NCI-H1105 (cell line): ENCODE results near the gene EEF1A2.
A peak's percentile ranks its signal among the peaks of the same experiment; 100 is the strongest.

Experiments used
- DNase-seq: peaks from one replicate; lab custom pipeline; 2025; lab: John Stamatoyannopoulos, UW

The EEF1A2 gene

DNA sequence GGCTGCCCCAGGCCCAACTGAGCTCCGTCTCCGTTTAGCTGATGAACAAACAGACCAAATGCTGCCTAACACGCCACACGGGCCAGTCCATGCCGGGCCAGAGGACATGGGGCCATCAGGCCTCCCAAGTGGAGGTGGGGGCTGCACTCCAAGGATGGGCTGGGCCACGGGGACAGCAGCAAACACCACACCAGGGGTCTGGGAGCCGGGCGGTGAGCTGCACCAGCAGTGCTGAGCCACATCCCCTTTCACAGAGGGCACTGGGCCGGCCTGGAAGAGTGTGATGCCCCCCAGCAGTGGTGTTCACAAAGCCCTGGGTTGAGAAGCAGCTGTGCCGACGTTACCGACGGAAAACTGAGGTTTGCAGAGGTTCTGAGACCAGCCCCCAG lies 29.2 kb downstream of the EEF1A2 start:
- no peak for DNase-seq

DNA sequence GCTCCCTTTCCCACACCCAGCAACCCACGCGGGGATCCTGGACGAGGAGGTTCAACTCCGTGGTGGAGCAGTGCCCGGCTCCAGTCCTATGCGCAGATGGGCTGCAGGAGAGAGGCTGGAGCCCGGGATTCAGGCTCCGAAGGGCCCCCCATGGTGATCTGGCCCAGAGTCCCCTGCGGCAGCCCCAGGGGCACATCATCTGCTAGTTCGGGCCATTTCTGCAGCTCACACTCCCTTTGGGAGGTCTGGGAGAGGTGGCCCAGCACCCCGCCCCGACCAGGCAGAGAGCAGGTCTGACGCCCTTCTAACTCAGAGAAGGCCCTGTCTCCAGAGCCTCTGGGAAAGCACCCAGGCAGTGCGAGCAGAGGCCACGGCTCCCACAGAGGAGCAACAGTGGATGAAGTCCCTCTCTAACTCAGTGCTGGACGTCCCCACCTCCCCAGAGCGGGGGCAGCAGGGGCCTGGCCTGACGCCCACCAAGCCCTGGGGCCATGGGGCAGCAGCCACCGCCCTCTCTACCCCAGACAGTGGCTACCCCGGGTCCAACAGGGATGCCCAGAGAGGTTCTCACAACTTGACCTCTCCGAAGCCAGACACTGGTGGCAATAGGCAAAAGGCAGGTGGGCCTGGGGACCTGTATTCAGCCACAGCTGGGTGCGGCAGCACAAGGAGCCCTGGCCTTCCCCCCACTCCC lies 29.7 kb downstream of the EEF1A2 start:
- DNase-seq: no peak

DNA sequence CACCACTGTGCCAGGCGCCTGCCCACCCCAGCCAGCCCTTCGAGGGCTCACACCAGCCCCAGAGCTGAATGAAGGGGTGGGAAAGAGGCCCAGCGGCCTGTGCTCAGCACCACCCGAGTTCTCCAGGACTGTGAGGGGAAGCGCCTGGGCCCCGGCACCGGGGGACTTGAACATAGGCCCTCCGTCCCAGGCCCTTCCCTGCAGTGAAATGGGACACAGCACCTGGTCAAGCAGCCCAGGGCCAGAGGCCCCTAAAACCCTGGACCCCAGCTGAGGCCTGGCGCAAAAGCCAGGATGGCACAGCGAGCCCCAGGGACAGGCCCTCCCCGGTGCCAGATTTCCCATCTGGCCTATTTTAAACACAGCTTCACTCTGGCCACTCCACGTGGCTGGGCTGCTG lies 30.5 kb downstream of the EEF1A2 start:
- DNase-seq: no peak

DNA sequence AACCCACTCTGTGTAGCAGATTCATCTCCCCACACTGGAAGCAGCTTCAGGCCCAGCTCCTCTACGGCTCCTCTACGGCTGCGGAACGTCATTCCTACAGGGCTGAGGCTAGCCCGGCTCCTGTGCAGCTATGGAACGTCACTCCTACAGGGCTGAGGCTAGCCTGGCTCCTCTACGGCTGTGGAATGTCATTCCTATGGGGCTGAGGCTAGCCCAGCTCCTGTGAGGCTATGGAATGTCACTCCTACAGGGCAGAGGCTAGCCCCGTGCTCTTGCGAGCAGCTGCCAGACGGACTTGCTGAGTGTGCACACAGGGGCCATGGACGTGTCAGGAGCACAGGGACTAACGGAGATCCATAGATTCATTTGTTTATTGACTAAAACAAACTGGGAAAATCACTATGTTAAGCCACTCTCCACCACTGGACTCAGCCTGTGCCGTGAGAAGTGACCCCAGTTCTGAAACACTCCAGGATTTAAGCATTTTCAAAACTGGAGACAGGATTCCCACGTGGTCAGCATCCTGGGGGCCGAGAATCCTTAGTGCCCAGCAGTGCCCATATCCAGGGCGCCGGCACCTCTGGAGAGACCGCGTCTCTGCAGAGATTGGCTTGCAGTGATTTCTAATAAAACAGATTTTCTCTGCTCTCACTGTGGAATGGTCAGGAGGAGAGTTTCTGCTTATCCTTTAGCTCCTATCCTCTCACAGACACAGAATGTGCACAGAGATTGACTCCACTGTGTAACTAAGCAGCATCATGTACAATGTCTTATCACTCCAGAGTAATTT lies 31.4 kb downstream of the EEF1A2 start:
- DNase-seq: no peak

DNA sequence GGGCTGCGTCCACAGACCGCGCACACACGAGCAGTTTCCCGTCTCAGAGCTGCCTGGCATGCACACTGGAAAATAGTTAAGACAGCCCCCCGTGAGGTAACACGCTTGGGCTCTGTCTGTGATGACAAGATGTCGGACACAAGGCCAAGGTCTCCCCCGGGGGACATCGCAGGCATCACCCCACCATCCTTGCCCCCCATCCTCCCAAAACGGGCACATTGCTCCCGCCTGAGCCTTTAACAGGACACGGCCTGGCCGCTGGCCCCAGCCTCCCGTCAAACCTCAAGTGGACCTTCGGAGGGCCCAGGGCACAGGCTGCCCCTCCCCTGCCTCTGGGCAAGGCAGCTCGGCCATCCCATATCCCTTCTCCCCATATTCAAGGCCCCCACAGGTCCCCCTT lies 32.0 kb downstream of the EEF1A2 start:
- no peak for DNase-seq

DNA sequence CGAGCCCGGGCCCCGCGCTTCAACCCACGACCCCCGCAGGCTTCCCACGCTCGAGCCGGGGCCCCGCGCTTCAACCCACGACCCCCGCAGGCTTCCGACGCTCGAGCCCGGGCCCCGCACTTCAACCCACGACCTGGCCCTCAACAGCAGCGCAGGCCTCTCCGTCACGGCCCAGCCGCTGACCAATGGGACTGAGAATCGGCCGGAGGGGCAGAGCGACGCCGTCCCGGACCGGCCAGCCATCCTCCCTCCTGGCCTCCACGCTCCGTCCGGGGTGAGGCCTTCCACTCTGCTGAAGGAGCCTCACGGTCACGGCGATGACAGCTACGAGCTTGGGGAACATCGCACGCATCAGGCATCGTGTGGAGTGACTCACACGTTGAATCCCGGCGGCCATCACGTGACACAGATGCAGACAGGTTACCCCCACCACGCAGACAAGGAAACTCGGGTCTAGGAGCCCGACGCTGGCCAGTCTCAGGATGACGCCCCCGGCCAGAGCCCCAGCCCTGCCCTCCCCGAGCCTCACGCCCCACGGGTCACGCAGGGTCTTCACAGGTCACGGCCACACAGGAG lies 32.5 kb downstream of the EEF1A2 start:
- DNase-seq: no peak

- DNase-seq: no peak
These were observed 33.3 kb downstream of the EEF1A2 start for GRCh38 chr20:63465380-63466249.

- no peak for DNase-seq
These were observed 34.6 kb downstream of the EEF1A2 start for GRCh38 chr20:63464289-63464635.

- no peak for DNase-seq
These were observed 35.2 kb downstream of the EEF1A2 start for GRCh38 chr20:63463400-63464288.

GRCh38 chr20:63462244-63462643 lies 36.6 kb downstream of the EEF1A2 start:
- no peak for DNase-seq

- no peak for DNase-seq
These were observed 37.6 kb downstream of the EEF1A2 start for GRCh38 chr20:63461104-63461763.

DNA sequence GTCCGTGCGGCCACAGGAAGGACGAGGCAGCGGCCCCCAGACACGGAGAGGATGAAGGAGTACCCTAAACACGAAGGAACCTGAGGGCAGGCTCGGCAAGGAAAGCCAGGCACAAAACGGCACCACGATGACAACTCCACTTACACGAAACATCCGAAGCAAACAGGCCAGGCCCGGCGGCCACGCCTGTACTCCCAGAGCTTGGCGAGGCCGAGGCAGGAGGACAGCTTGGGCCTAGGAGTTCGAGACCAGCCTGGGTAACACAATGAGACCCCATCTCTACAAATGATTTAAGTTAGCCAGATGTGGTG lies 39.9 kb downstream of the EEF1A2 start:
- DNase-seq: no peak

DNA sequence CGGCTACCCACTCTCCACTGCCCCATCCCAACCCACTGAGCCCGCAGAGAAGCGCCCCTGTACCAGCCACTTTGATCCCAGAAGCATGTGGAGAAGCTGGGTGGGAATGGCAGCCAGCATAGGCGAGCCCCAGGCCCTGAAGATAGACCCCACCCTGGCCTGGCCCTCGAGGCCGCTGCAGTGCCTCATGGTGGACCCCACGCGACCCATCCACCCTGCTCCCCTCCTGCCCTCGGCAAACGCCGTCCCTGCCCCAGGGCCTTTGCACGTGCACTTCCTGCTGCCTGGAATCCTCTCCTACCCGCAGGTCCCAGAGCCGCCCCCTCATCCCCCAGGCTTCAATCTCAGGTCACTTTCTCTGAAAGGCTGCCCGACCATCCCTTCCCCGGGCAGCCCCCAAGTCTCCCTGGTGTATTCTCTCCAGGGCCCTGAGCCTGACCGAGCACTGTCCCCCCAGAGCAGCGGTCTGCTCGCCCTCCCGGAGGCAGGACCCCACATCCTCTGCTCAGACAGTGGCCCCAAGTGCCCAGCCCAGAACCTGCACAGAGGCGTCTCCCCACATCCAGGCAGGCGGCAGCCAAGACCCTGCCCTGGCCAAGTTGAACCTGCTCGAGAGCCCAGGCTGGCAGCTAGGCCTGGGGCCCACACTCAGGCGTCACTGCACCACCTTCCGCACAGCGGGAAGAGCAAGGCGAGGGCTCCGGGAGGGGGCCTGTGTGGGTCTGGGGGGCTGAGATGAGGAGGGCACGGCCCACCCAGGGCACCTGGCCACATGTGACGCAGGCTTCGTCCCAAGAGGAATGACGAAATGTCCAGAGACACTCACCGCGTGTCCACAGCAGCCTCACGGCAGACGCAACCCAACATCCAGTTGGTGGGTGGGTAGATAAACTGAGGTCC lies 40.5 kb downstream of the EEF1A2 start:
- DNase-seq: no peak

GRCh38 chr20:63457737-63458136 lies 41.1 kb downstream of the EEF1A2 start:
- no peak for DNase-seq

DNA sequence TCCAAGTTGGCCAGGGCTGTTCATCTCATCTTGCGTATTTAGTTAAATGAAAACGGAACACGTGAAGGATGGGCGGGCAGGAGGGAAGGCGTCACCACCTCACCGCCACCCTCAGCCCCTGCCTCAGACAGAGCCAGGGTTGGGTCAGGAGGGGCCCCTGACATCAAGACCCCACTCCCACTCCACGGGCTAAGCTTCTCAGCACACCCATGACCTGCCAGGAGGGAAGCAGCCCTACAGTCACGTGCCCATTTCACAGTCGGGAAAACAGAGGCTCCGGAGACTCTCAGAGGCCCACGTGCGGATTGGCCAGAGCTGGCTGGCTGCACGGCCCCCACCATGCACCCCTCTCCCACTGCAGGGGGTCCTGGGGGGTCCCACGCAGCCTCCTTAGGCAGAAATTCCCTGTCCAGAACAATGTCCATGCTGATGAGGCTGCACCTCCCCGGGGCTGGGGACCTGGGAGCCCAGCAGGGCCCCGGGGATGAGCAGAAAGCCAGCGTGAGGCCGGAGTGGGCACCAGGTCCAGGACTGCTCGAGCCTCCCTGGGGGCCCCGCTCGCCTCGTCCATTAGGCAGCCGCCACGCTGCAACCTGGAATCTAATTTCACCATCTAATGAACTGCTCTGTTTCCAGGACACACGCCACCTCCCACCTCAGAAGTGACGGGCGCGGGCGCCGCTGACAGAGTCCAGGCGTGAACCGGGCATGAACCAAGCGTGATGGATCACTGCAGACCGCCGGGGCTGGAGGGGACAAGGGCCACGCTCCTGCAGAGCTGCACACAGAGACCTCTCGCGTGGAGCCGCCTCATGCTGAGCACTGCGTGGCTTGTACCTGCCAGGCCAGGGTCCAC lies 42.2 kb downstream of the EEF1A2 start:
- no peak for DNase-seq

DNA sequence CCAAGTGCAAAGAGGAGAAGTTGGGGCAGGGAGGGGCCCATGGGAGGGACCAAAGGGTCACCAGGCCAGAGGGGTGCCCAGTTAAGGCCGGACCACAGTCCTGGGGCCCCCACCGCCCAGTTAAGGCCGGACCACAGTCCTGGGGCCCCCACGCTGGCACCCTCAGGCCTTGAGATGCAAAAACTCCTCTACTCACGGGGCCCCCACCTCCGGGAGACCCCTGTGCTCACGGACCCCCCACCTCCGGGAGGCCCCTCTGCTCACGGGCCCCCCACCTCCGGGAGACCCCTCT lies 43.4 kb downstream of the EEF1A2 start:
- DNase-seq: no peak

- DNase-seq: peak; percentile 75
These were observed 43.9 kb downstream of the EEF1A2 start for GRCh38 chr20:63454731-63455567.

- DNase-seq: no peak
These were observed 45.9 kb downstream of the EEF1A2 start for GRCh38 chr20:63452821-63453523.
